Kidney (tissue), 14 donors: ENCODE results near the gene LPCAT3. TPM values are rescaled to one million over a fixed set of nuclear protein-coding genes. Genes with fewer than 3 reads are reported as not detected.

Experiments
- DNase-seq, 5 donors: peaks; one replicate each; pipeline ENCODE4 v3.0.0-alpha.2; 2013 to 2020
- FAIRE-seq: peaks from 2 replicates; lab custom pipeline; 2012; peaks lifted over from hg19 to GRCh38; lab: Jason Lieb, UNC
- H3K27ac ChIP-seq, 2 donors: one replicate each; pipeline ENCODE4 v1.7.0; 2013; ENCODE audit warnings: low read depth in 2 of 2, low read length in 2 of 2, inconsistent platforms in 1 of 2
- H3K27me3 ChIP-seq: one replicate; pipeline ENCODE4 v1.7.1; 2013; ENCODE audit warnings: low read length, inconsistent platforms; ENCODE audit not compliant: control insufficient read depth, insufficient read depth
- H3K36me3 ChIP-seq, 3 donors: one replicate each; pipeline versions ENCODE4 v1.7.0 to v1.7.1; 2013; ENCODE audit warnings: low read length in 3 of 3, control low read depth in 1 of 3, inconsistent platforms in 1 of 3; ENCODE audit not compliant: insufficient read depth in 3 of 3, control insufficient read depth in 2 of 3
- H3K4me1 ChIP-seq, 3 donors: one replicate each; pipeline versions ENCODE4 v1.7.0 to v1.7.1; 2013; ENCODE audit warnings: low read length in 3 of 3, inconsistent platforms in 1 of 3, low read depth in 1 of 3; ENCODE audit not compliant: control insufficient read depth in 2 of 3, insufficient read depth in 2 of 3
- H3K4me3 ChIP-seq, 3 donors: one replicate each; pipeline versions ENCODE4 v1.7.0 to v1.8.1; 2013; ENCODE audit warnings: low read length in 3 of 3, control low read depth in 1 of 3, inconsistent platforms in 1 of 3
- H3K9ac ChIP-seq, 3 donors: one replicate each; pipeline versions ENCODE4 v1.7.0 to v1.7.1; 2013; ENCODE audit warnings: low read length in 3 of 3, control low read depth in 1 of 3, inconsistent platforms in 1 of 3
- H3K9me3 ChIP-seq, 3 donors: one replicate each; pipeline versions ENCODE4 v1.7.0 to v1.7.1; 2013; ENCODE audit warnings: low read length in 3 of 3, control low read depth in 1 of 3, inconsistent platforms in 1 of 3; ENCODE audit not compliant: control insufficient read depth in 2 of 3, insufficient read depth in 1 of 3
- CTCF ChIP-seq: IDR thresholded peaks from 3 replicates; pipeline ENCODE4 v1.5.1; 2012; ENCODE audit warnings: mild to moderate bottlenecking, moderate library complexity, borderline replicate concordance; ENCODE audit not compliant: insufficient read depth; ENCODE audit errors: extremely low read depth
- intact Hi-C: fragments of 100-400 bp; cut with DNase I; formaldehyde crosslinking; loops from one replicate; pipeline ENCODE4 v1.11.1; 2022
- polyA plus RNA-seq: library from polyadenylated mRNA; stranded (reverse); fragments of 350-450 nt; fragmentation: Illumina TruSeq; extraction: RNeasy Lipid Tissue Mini Kit (QIAGEN cat#74804); gene quantifications from one replicate; pipeline ENCODE4 v1.2.3, GENCODE V29; 2014; ENCODE audit warnings: low read depth, low replicate concordance; ENCODE audit not compliant: insufficient read depth
- total RNA-seq: library from RNA; stranded (reverse); fragmentation: NEBNext Ultra II Directional; extraction: Animal tissue kit (Norgen Biotek cat#: 25700); gene quantifications from one replicate; pipeline ENCODE4 v1.2.1, GENCODE V29; 2021
- donor health status: control.
- donor health status: control.
- donor health status: control.
- donor health status: control.
- donor health status: control.
- donor health status: DM: yes; HTN: yes; CAD: no.
- donor health status: Normal renal cell carcinoma (clear cell type).

Gene LPCAT3
- total and polyA plus RNA-seq, 2 donors from 2014 or later = 59.2 to 77.8 TPM

DNA sequence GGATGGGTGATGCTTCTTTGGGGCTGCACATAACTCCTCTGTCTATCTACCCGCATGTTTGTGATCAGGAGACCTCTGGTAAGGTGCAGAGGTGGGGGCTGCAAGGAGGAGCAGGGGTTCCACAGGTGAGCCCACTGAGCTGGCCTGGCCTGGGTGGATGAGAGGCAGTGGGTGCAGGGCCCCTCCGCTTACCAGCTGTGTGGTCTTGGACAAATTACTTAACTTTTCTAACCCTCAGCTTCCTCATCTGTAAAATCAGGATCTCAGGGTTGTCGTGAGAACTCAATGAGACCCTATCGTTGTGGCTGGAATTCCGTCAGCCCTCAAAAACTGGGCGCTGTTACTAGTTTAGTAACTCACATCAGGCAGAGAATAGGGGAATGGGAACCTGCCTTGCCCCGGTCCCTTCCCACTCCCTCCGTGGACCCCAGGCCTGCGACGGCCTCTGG, 59.6 kb downstream of the LPCAT3 start:
- peak in 1 of 5 donors; percentile 68 for DNase-seq
- Histone ChIP-seq H3K4me3 (peak overlapping the region in 1 of 3 donors; percentile 21), H3K4me1 (peaks cover 0 to 25% (median 9%) of the 10 kb centered on the region in 3 donors)

GRCh38 chr12:6957741-6958608, 60.3 kb downstream of the LPCAT3 start:
- Histone ChIP-seq H3K9me3 (no peaks in the 10 kb centered on the region), H3K27me3 (no peaks in the 10 kb centered on the region), H3K4me1 (peaks cover 0 to 25% (median 9%) of the 10 kb centered on the region in 3 donors), H3K9ac (no peak overlapping the region), H3K27ac (peak overlapping the region in 1 of 2 donors; percentile 51), H3K4me3 (no peak overlapping the region), H3K36me3 (peaks cover 0 to 5% (median 0%) of the 10 kb centered on the region in 3 donors)
- TF ChIP-seq CTCF = no peak
- intact Hi-C loops = no loop called here
- FAIRE-seq (no peak), DNase-seq (peak in 1 of 5 donors; percentile 75)

More for the DNA sequence above, 59.6 kb downstream of the LPCAT3 start:
- H3K9me3 ChIP-seq = no peaks in the 10 kb centered on the region
- intact Hi-C loops = no loop called here
- peak overlapping the region in 1 of 3 donors; percentile 34 for H3K9ac ChIP-seq
- no peak for FAIRE-seq
- no peak for TF ChIP-seq CTCF
- no peaks in the 10 kb centered on the region for H3K27me3 ChIP-seq
- H3K36me3 ChIP-seq = peaks cover 0 to 5% (median 0%) of the 10 kb centered on the region in 3 donors
- peak overlapping the region; percentile 51 to 63 for H3K27ac ChIP-seq

- Histone ChIP-seq H3K9me3 (no peaks in the 10 kb centered on the region), H3K27me3 (no peaks in the 10 kb centered on the region), H3K4me3 (no peak overlapping the region), H3K36me3 (peaks cover 0 to 5% (median 0%) of the 10 kb centered on the region in 3 donors), H3K27ac (no peak overlapping the region), H3K4me1 (peaks cover 0 to 23% (median 7%) of the 10 kb centered on the region in 3 donors), H3K9ac (no peak overlapping the region)
- DNase-seq (no peak), FAIRE-seq (no peak)
- intact Hi-C loops = no loop called here
- no peak for TF ChIP-seq CTCF
Measured at GRCh38 chr12:6957151-6957701, 61.0 kb downstream of the LPCAT3 start.
